ENCODE data around the gene SPSB1.
A peak's percentile ranks its signal among the peaks of the same experiment; 100 is the strongest.

Gene SPSB1

GRCh38 chr1:9388335-9389180 lies 95.9 kb downstream of the SPSB1 start:
- DNase-seq (ENCODE audit: low read depth in 1 of 2, low spot score in 1 of 2) = no peak

GRCh38 chr1:9389968-9390367 lies 97.3 kb downstream of the SPSB1 start:
- DNase-seq (ENCODE audit: low read depth in 1 of 2, low spot score in 1 of 2) = no peak

GRCh38 chr1:9391620-9392019 lies 98.9 kb downstream of the SPSB1 start:
- DNase-seq (ENCODE audit: low read depth in 1 of 2, low spot score in 1 of 2) = no peak

- no peak for DNase-seq (ENCODE audit: low read depth in 1 of 2, low spot score in 1 of 2)
Observed at GRCh38 chr1:9394010-9394409, 101.3 kb downstream of the SPSB1 start.

GRCh38 chr1:9395018-9395417 lies 102.3 kb downstream of the SPSB1 start:
- DNase-seq (ENCODE audit: low read depth in 1 of 2, low spot score in 1 of 2) = no peak

GRCh38 chr1:9397047-9397446 lies 104.4 kb downstream of the SPSB1 start:
- DNase-seq (ENCODE audit: low read depth in 1 of 2, low spot score in 1 of 2) = no peak

- no peak for DNase-seq (ENCODE audit: low read depth in 1 of 2, low spot score in 1 of 2)
Observed at GRCh38 chr1:9397997-9398526, 105.4 kb downstream of the SPSB1 start.

- DNase-seq (ENCODE audit: low read depth in 1 of 2, low spot score in 1 of 2) = no peak
Observed at GRCh38 chr1:9399510-9400424, 107.1 kb downstream of the SPSB1 start.

GRCh38 chr1:9400425-9401079 lies 107.9 kb downstream of the SPSB1 start:
- no peak for DNase-seq (ENCODE audit: low read depth in 1 of 2, low spot score in 1 of 2)

- DNase-seq (ENCODE audit: low read depth in 1 of 2, low spot score in 1 of 2) = no peak
Observed at GRCh38 chr1:9401080-9401453, 108.4 kb downstream of the SPSB1 start.

GRCh38 chr1:9402256-9402616 lies 109.5 kb downstream of the SPSB1 start:
- DNase-seq (ENCODE audit: low read depth in 1 of 2, low spot score in 1 of 2) = no peak

GRCh38 chr1:9402717-9403225 lies 110.1 kb downstream of the SPSB1 start:
- no peak for DNase-seq (ENCODE audit: low read depth in 1 of 2, low spot score in 1 of 2)

GRCh38 chr1:9404117-9404914 lies 111.6 kb downstream of the SPSB1 start:
- DNase-seq (ENCODE audit: low read depth in 1 of 2, low spot score in 1 of 2) = no peak

GRCh38 chr1:9406111-9406510 lies 113.4 kb downstream of the SPSB1 start:
- DNase-seq (ENCODE audit: low read depth in 1 of 2, low spot score in 1 of 2) = no peak

- DNase-seq (ENCODE audit: low read depth in 1 of 2, low spot score in 1 of 2) = no peak
Observed at GRCh38 chr1:9410737-9411297, 118.1 kb downstream of the SPSB1 start.

GRCh38 chr1:9413071-9413876 lies 120.6 kb downstream of the SPSB1 start:
- DNase-seq (ENCODE audit: low read depth in 1 of 2, low spot score in 1 of 2) = peak in 1 of 2 donors; percentile 47

- DNase-seq (ENCODE audit: low read depth in 1 of 2, low spot score in 1 of 2) = no peak
Observed at GRCh38 chr1:9413877-9414213, 121.2 kb downstream of the SPSB1 start.

GRCh38 chr1:9416506-9416905 lies 123.8 kb downstream of the SPSB1 start:
- no peak for DNase-seq (ENCODE audit: low read depth in 1 of 2, low spot score in 1 of 2)

GRCh38 chr1:9416918-9417500 lies 124.3 kb downstream of the SPSB1 start:
- no peak for DNase-seq (ENCODE audit: low read depth in 1 of 2, low spot score in 1 of 2)

All from stimulated activated CD4-positive, alpha-beta T cell treated with anti-CD3 and anti-CD28 coated beads, Interleukin-15, amount 100 ng/mL, for 1 hour (primary cell).